ENCODE data around the gene MAJIN.

The MAJIN gene

GRCh38 chr11:64933935-64934681 is 37.8 kb downstream of the MAJIN start:
- Histone ChIP-seq H3K36me3 (ENCODE audit: control insufficient read depth, insufficient read depth, low read length) (no peaks in the 10 kb centered on the region), H3K4me2 (ENCODE audit: low read length) (no peak overlapping the region), H2AK5ac (ENCODE audit: low read length) (no peak overlapping the region), H3K56ac (ENCODE audit: low read length) (no peak overlapping the region), H3K4ac (ENCODE audit: low read depth, low read length) (no peak overlapping the region), H3K4me3 (ENCODE audit: low read length) (no peak overlapping the region), H3K9ac (ENCODE audit: low read length) (no peak overlapping the region), H4K8ac (ENCODE audit: low read depth, low read length) (no peak overlapping the region), H3K23ac (ENCODE audit: low read length) (no peak overlapping the region), H4K5ac (ENCODE audit: low read length) (no peak overlapping the region), H3K18ac (ENCODE audit: low read length) (no peak overlapping the region), H3K79me2 (ENCODE audit: control insufficient read depth, insufficient read depth, low read length) (no peaks in the 10 kb centered on the region), H3K27ac (ENCODE audit: low read depth, low read length) (no peak overlapping the region), H2BK15ac (replicated peaks; ENCODE audit: low read depth) (no peak overlapping the region), H2BK5ac (ENCODE audit: low read length) (no peak overlapping the region), H2BK120ac (ENCODE audit: low read depth, low read length) (no peak overlapping the region), H3K27me3 (ENCODE audit: insufficient read depth, low read length, poor library complexity) (no peaks in the 10 kb centered on the region), H3K79me1 (ENCODE audit: low read length) (no peaks in the 10 kb centered on the region), H3K4me1 (ENCODE audit: control insufficient read depth, low read depth, low read length) (peaks cover 5% of the 10 kb centered on the region)
- no CpG with 5 or more reads among the region's 10 CpGs for WGBS (ENCODE audit: extremely low coverage, insufficient coverage, low lambda C conversion rate)
- no peak for DNase-seq

- Histone ChIP-seq H3K23ac (ENCODE audit: low read length) (no peak overlapping the region), H3K4ac (ENCODE audit: low read depth, low read length) (no peak overlapping the region), H3K4me3 (ENCODE audit: low read length) (no peak overlapping the region), H3K27ac (ENCODE audit: low read depth, low read length) (no peak overlapping the region), H3K79me1 (ENCODE audit: low read length) (no peaks in the 10 kb centered on the region), H3K9ac (ENCODE audit: low read length) (no peak overlapping the region), H4K8ac (ENCODE audit: low read depth, low read length) (no peak overlapping the region), H3K27me3 (ENCODE audit: insufficient read depth, low read length, poor library complexity) (no peaks in the 10 kb centered on the region), H3K4me2 (ENCODE audit: low read length) (no peak overlapping the region), H3K56ac (ENCODE audit: low read length) (no peak overlapping the region), H2BK5ac (ENCODE audit: low read length) (no peak overlapping the region), H2AK5ac (ENCODE audit: low read length) (no peak overlapping the region), H2BK120ac (ENCODE audit: low read depth, low read length) (no peak overlapping the region), H3K18ac (ENCODE audit: low read length) (no peak overlapping the region), H4K5ac (ENCODE audit: low read length) (no peak overlapping the region), H3K4me1 (ENCODE audit: control insufficient read depth, low read depth, low read length) (peaks cover 5% of the 10 kb centered on the region), H3K79me2 (ENCODE audit: control insufficient read depth, insufficient read depth, low read length) (no peaks in the 10 kb centered on the region), H2BK15ac (replicated peaks; ENCODE audit: low read depth) (no peak overlapping the region), H3K36me3 (ENCODE audit: control insufficient read depth, insufficient read depth, low read length) (no peaks in the 10 kb centered on the region)
- no CpG with 5 or more reads among the region's 12 CpGs for WGBS (ENCODE audit: extremely low coverage, insufficient coverage, low lambda C conversion rate)
- no peak for DNase-seq
These were observed 38.5 kb downstream of the MAJIN start for GRCh38 chr11:64933213-64933934.

GRCh38 chr11:64932324-64932723 is 39.6 kb downstream of the MAJIN start:
- no peaks in the 10 kb centered on the region for H3K79me2 ChIP-seq (ENCODE audit: control insufficient read depth, insufficient read depth, low read length)
- no peak overlapping the region for H2BK15ac ChIP-seq (replicated peaks; ENCODE audit: low read depth)
- no peak overlapping the region for H2BK120ac ChIP-seq (ENCODE audit: low read depth, low read length)
- H2BK5ac ChIP-seq (ENCODE audit: low read length), result no peak overlapping the region
- no peak overlapping the region for H3K4ac ChIP-seq (ENCODE audit: low read depth, low read length)
- H3K27me3 ChIP-seq (ENCODE audit: insufficient read depth, low read length, poor library complexity), result no peaks in the 10 kb centered on the region
- no peak overlapping the region for H3K23ac ChIP-seq (ENCODE audit: low read length)
- H3K36me3 ChIP-seq (ENCODE audit: control insufficient read depth, insufficient read depth, low read length), result no peaks in the 10 kb centered on the region
- H4K8ac ChIP-seq (ENCODE audit: low read depth, low read length), result no peak overlapping the region
- H3K4me3 ChIP-seq (ENCODE audit: low read length), result no peak overlapping the region
- H3K79me1 ChIP-seq (ENCODE audit: low read length), result no peaks in the 10 kb centered on the region
- H3K18ac ChIP-seq (ENCODE audit: low read length), result no peak overlapping the region
- H3K56ac ChIP-seq (ENCODE audit: low read length), result no peak overlapping the region
- H3K4me2 ChIP-seq (ENCODE audit: low read length), result no peak overlapping the region
- peaks cover 5% of the 10 kb centered on the region for H3K4me1 ChIP-seq (ENCODE audit: control insufficient read depth, low read depth, low read length)
- no peak overlapping the region for H4K5ac ChIP-seq (ENCODE audit: low read length)
- WGBS (ENCODE audit: extremely low coverage, insufficient coverage, low lambda C conversion rate), result no CpG with 5 or more reads among the region's 5 CpGs
- no peak for DNase-seq
- H3K27ac ChIP-seq (ENCODE audit: low read depth, low read length), result no peak overlapping the region
- no peak overlapping the region for H2AK5ac ChIP-seq (ENCODE audit: low read length)
- H3K9ac ChIP-seq (ENCODE audit: low read length), result no peak overlapping the region

- Histone ChIP-seq H3K36me3 (ENCODE audit: control insufficient read depth, insufficient read depth, low read length) (no peaks in the 10 kb centered on the region), H3K79me1 (ENCODE audit: low read length) (no peaks in the 10 kb centered on the region), H3K56ac (ENCODE audit: low read length) (no peak overlapping the region), H4K8ac (ENCODE audit: low read depth, low read length) (no peak overlapping the region), H3K4ac (ENCODE audit: low read depth, low read length) (no peak overlapping the region), H2BK120ac (ENCODE audit: low read depth, low read length) (no peak overlapping the region), H3K27me3 (ENCODE audit: insufficient read depth, low read length, poor library complexity) (no peaks in the 10 kb centered on the region), H3K4me3 (ENCODE audit: low read length) (no peak overlapping the region), H2BK15ac (replicated peaks; ENCODE audit: low read depth) (no peak overlapping the region), H2AK5ac (ENCODE audit: low read length) (no peak overlapping the region), H3K18ac (ENCODE audit: low read length) (no peak overlapping the region), H3K79me2 (ENCODE audit: control insufficient read depth, insufficient read depth, low read length) (no peaks in the 10 kb centered on the region), H3K4me2 (ENCODE audit: low read length) (no peak overlapping the region), H3K4me1 (ENCODE audit: control insufficient read depth, low read depth, low read length) (peaks cover 5% of the 10 kb centered on the region), H2BK5ac (ENCODE audit: low read length) (no peak overlapping the region), H4K5ac (ENCODE audit: low read length) (no peak overlapping the region), H3K9ac (ENCODE audit: low read length) (no peak overlapping the region), H3K27ac (ENCODE audit: low read depth, low read length) (no peak overlapping the region), H3K23ac (ENCODE audit: low read length) (no peak overlapping the region)
- no CpG with 5 or more reads among the region's 7 CpGs for WGBS (ENCODE audit: extremely low coverage, insufficient coverage, low lambda C conversion rate)
- DNase-seq, result no peak
These were observed 40.6 kb downstream of the MAJIN start for GRCh38 chr11:64931290-64931689.

GRCh38 chr11:64930340-64930739 is 41.6 kb downstream of the MAJIN start:
- H3K4me2 ChIP-seq (ENCODE audit: low read length), result no peak overlapping the region
- H3K18ac ChIP-seq (ENCODE audit: low read length), result no peak overlapping the region
- H3K27ac ChIP-seq (ENCODE audit: low read depth, low read length), result no peak overlapping the region
- no peak overlapping the region for H2BK15ac ChIP-seq (replicated peaks; ENCODE audit: low read depth)
- H3K9ac ChIP-seq (ENCODE audit: low read length), result no peak overlapping the region
- DNase-seq, result no peak
- no peak overlapping the region for H4K8ac ChIP-seq (ENCODE audit: low read depth, low read length)
- H3K4ac ChIP-seq (ENCODE audit: low read depth, low read length), result no peak overlapping the region
- H2BK120ac ChIP-seq (ENCODE audit: low read depth, low read length), result no peak overlapping the region
- H3K23ac ChIP-seq (ENCODE audit: low read length), result no peak overlapping the region
- H3K4me1 ChIP-seq (ENCODE audit: control insufficient read depth, low read depth, low read length), result peaks cover 1% of the 10 kb centered on the region
- no peaks in the 10 kb centered on the region for H3K27me3 ChIP-seq (ENCODE audit: insufficient read depth, low read length, poor library complexity)
- H3K79me2 ChIP-seq (ENCODE audit: control insufficient read depth, insufficient read depth, low read length), result no peaks in the 10 kb centered on the region
- no peaks in the 10 kb centered on the region for H3K79me1 ChIP-seq (ENCODE audit: low read length)
- H2AK5ac ChIP-seq (ENCODE audit: low read length), result no peak overlapping the region
- no peak overlapping the region for H4K5ac ChIP-seq (ENCODE audit: low read length)
- H3K36me3 ChIP-seq (ENCODE audit: control insufficient read depth, insufficient read depth, low read length), result no peaks in the 10 kb centered on the region
- no peak overlapping the region for H3K56ac ChIP-seq (ENCODE audit: low read length)
- WGBS (ENCODE audit: extremely low coverage, insufficient coverage, low lambda C conversion rate), result no CpG with 5 or more reads among the region's 6 CpGs
- H3K4me3 ChIP-seq (ENCODE audit: low read length), result no peak overlapping the region
- no peak overlapping the region for H2BK5ac ChIP-seq (ENCODE audit: low read length)

Measured in mesendoderm (in vitro differentiated cells).